IPS-15b (cell line): Measurements from ENCODE around the gene INSC.

Experiments used
- H3K27me3 ChIP-seq: one replicate; pipeline ENCODE4 v1.6.1; 2013; ENCODE audit warnings: low read length; ENCODE audit not compliant: control insufficient read depth, insufficient read depth
- H3K36me3 ChIP-seq: one replicate; pipeline ENCODE4 v1.6.1; 2013; ENCODE audit warnings: low read length; ENCODE audit not compliant: control insufficient read depth, insufficient read depth
- H3K4me1 ChIP-seq: one replicate; pipeline ENCODE4 v1.6.1; 2013; ENCODE audit warnings: mild to moderate bottlenecking, low read length; ENCODE audit not compliant: control insufficient read depth, insufficient read depth
- H3K4me3 ChIP-seq: one replicate; pipeline ENCODE4 v1.5.1; 2013; ENCODE audit warnings: low read depth, low read length
- H3K9ac ChIP-seq: one replicate; pipeline ENCODE4 v1.6.1; 2013; ENCODE audit warnings: low read depth, mild to moderate bottlenecking, low read length
- H3K9me3 ChIP-seq: one replicate; pipeline ENCODE4 v1.6.1; 2013; ENCODE audit warnings: mild to moderate bottlenecking, low read length; ENCODE audit not compliant: control insufficient read depth, insufficient read depth

Gene INSC

DNA sequence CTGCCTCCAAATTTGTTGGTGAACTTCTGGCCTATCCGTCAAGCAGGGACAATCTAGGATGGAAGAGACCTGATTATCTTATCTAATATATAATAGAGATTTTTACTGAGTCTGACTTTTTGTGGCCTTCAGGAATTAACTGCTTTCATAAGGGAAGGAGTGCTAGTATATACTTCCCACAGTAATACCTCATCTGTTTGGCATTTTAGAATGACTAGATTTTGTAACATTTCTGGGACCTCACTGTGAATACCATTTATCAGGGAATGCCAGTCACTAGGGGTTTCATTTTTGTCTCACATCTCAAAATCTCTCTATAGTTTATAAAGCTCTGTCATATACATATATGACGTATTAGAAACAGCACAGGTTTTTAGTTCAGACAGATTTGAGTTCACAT lies 114.3 kb downstream of the INSC start:
- no peaks in the 10 kb centered on the region for H3K9me3 ChIP-seq
- H3K27me3 ChIP-seq = no peaks in the 10 kb centered on the region
- H3K9ac ChIP-seq = no peak overlapping the region
- H3K4me1 ChIP-seq = peaks cover 2% of the 10 kb centered on the region
- H3K4me3 ChIP-seq = no peak overlapping the region
- no peaks in the 10 kb centered on the region for H3K36me3 ChIP-seq

DNA sequence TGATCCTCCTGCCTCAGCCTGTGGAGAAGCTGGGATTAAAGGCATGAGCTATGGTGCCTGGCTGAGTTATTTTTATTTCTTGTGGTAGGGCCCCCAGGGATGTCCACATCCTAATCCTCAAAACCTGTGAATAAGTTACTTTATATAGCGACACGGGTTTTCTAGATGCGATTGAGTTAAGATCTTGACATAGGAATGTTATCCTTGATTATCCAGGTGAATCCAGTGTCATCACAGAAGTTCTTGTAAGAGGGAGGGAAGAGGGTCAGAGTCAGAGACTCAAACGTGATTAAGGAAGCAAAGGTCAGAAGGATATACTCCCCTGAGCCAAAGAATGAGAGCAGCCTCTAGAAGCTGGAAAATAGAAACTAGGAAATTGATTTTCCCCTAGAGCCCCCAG lies 117.8 kb downstream of the INSC start:
- Histone ChIP-seq H3K36me3 (no peaks in the 10 kb centered on the region), H3K9me3 (no peaks in the 10 kb centered on the region), H3K4me1 (peaks cover 7% of the 10 kb centered on the region), H3K9ac (no peak overlapping the region), H3K27me3 (no peaks in the 10 kb centered on the region), H3K4me3 (no peak overlapping the region)

GRCh38 chr11:15233371-15234165 lies 118.8 kb downstream of the INSC start:
- Histone ChIP-seq H3K4me3 (no peak overlapping the region), H3K27me3 (no peaks in the 10 kb centered on the region), H3K9me3 (no peaks in the 10 kb centered on the region), H3K9ac (no peak overlapping the region), H3K36me3 (no peaks in the 10 kb centered on the region), H3K4me1 (peaks cover 7% of the 10 kb centered on the region)

DNA sequence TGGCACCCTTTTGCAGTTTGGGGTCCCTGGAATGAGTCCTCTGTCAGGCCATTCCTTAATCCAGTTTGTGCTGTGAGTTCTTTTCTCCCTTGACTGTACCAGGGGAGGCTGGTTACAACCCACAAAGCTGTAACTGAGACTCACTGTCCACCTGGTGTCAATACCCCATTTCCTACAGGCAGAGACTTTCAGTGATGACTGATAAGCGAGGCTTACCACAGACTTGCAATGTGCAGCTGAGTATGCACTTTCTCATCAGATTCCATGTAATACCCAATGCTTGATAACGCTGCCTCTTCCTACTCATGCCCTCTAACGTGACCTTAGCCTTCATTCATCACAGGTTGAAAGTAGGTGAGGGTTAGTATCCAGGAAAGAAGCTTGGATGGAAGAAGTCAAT lies 120.1 kb downstream of the INSC start:
- Histone ChIP-seq H3K27me3 (no peaks in the 10 kb centered on the region), H3K9ac (no peak overlapping the region), H3K4me3 (no peak overlapping the region), H3K4me1 (peaks cover 7% of the 10 kb centered on the region), H3K9me3 (no peaks in the 10 kb centered on the region), H3K36me3 (no peaks in the 10 kb centered on the region)

DNA sequence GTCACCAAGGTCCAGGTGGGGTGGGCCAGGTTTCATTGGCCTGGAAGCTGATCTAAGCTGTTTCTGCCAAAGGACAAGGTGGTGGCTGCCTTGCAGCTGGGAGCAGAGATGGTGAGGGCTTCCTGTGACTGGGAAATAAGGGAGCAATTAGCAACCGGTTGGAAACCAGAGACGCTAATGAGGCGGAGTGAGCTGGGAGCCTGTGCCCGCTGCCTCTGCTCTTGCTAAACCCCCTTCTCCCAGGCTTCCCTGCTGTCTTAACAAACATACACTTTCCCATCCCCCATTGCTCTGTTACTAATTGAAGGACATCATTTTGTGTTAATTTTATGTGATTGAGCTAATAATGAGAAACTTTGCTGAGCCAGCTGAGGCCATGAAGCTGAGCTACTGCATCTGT lies 121.8 kb downstream of the INSC start:
- Histone ChIP-seq H3K27me3 (no peaks in the 10 kb centered on the region), H3K9me3 (no peaks in the 10 kb centered on the region), H3K36me3 (no peaks in the 10 kb centered on the region), H3K9ac (no peak overlapping the region), H3K4me1 (peaks cover 7% of the 10 kb centered on the region), H3K4me3 (no peak overlapping the region)

DNA sequence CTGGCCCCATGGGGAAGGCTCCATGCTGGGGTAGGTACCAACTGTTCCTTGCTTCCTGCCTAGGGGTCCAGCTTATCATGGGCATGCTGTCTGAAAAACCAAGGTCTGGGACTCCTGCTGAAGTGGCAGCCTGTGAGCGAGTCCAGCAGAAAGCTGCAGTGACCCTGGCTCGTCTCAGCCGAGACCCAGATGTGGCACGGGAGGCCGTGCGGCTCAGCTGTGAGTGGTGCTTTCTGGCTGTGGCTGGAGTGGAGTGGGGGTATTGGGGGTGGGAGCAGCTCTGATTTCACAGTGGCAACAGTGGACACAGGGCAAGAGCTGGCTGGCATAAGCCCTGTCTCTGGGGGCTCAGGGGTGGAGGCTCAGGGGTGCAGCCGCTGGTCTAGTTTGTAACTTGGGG lies 124.1 kb downstream of the INSC start:
- no peak overlapping the region for H3K4me3 ChIP-seq
- no peaks in the 10 kb centered on the region for H3K9me3 ChIP-seq
- peaks cover 6% of the 10 kb centered on the region for H3K4me1 ChIP-seq
- no peaks in the 10 kb centered on the region for H3K36me3 ChIP-seq
- no peak overlapping the region for H3K9ac ChIP-seq
- no peaks in the 10 kb centered on the region for H3K27me3 ChIP-seq

DNA sequence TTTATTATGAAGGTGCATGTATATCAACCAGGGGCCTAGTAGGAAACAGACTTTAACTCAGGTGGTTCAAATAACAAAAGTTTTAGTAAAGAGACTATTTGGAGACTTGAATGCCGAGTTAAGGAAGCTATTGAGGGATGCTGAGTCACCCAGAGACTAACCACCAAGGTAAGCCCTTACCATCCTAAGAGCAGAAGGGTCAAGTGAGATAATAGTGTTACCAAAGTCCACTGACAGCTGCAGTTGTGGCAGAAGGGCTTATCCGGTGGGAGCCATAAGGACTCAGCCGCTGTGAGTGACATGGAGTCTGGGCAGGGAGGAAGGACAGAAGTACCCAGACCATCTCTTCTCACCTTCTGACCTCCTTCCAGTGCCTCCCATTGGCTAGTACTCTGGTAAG lies 134.0 kb downstream of the INSC start:
- H3K27me3 ChIP-seq = no peaks in the 10 kb centered on the region
- no peaks in the 10 kb centered on the region for H3K36me3 ChIP-seq
- no peak overlapping the region for H3K4me3 ChIP-seq
- no peaks in the 10 kb centered on the region for H3K9me3 ChIP-seq
- no peak overlapping the region for H3K9ac ChIP-seq
- H3K4me1 ChIP-seq = no peaks in the 10 kb centered on the region

- H3K4me3 ChIP-seq = no peak overlapping the region
- no peaks in the 10 kb centered on the region for H3K36me3 ChIP-seq
- no peak overlapping the region for H3K9ac ChIP-seq
- no peaks in the 10 kb centered on the region for H3K4me1 ChIP-seq
- no peaks in the 10 kb centered on the region for H3K27me3 ChIP-seq
- no peaks in the 10 kb centered on the region for H3K9me3 ChIP-seq
These were observed 143.9 kb downstream of the INSC start for GRCh38 chr11:15258433-15259165.

- Histone ChIP-seq H3K27me3 (no peaks in the 10 kb centered on the region), H3K9ac (no peak overlapping the region), H3K9me3 (peaks cover 4% of the 10 kb centered on the region), H3K36me3 (no peaks in the 10 kb centered on the region), H3K4me1 (no peaks in the 10 kb centered on the region), H3K4me3 (no peak overlapping the region)
These were observed 152.3 kb downstream of the INSC start for GRCh38 chr11:15266999-15267398.

GRCh38 chr11:15268598-15268997 lies 153.9 kb downstream of the INSC start:
- Histone ChIP-seq H3K9me3 (peaks cover 4% of the 10 kb centered on the region), H3K4me1 (no peaks in the 10 kb centered on the region), H3K36me3 (no peaks in the 10 kb centered on the region), H3K4me3 (no peak overlapping the region), H3K27me3 (no peaks in the 10 kb centered on the region), H3K9ac (no peak overlapping the region)

DNA sequence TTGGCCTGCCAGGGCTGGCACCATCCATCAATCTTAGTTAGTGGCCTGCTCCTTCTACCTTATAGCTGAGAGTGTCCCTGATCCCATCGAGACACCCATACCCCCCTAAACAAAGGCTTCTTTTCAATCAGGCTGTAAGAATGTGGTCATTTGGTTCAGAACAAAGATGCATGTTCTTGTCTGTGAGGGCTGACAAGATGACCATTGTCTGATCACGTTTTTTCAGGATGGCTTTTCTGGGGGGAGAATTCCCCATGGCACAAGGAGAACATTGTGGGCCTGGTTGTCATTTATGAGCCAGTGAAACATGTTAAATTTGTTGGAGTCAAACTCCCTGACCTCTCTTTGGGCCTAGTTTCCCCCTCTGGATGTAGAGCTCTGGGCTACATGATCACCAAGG lies 160.4 kb downstream of the INSC start:
- Histone ChIP-seq H3K4me3 (no peak overlapping the region), H3K9me3 (no peaks in the 10 kb centered on the region), H3K27me3 (no peaks in the 10 kb centered on the region), H3K4me1 (no peaks in the 10 kb centered on the region), H3K9ac (no peak overlapping the region), H3K36me3 (no peaks in the 10 kb centered on the region)

GRCh38 chr11:15276621-15277020 lies 161.9 kb downstream of the INSC start:
- Histone ChIP-seq H3K27me3 (no peaks in the 10 kb centered on the region), H3K9me3 (no peaks in the 10 kb centered on the region), H3K4me1 (no peaks in the 10 kb centered on the region), H3K36me3 (no peaks in the 10 kb centered on the region), H3K9ac (no peak overlapping the region), H3K4me3 (no peak overlapping the region)
